Rectal smooth muscle tissue (tissue), 1 donor: ENCODE results near the gene SPATA3.

Experiments
- H3K27ac ChIP-seq: one replicate; pipeline ENCODE4 v1.7.0; 2013; ENCODE audit warnings: low read depth, low read length, inconsistent platforms
- H3K27me3 ChIP-seq: one replicate; pipeline ENCODE4 v1.7.0; 2013; ENCODE audit warnings: low read length; ENCODE audit not compliant: control insufficient read depth, insufficient read depth
- H3K36me3 ChIP-seq: one replicate; pipeline ENCODE4 v1.7.0; 2013; ENCODE audit warnings: low read length; ENCODE audit not compliant: control insufficient read depth, insufficient read depth
- H3K4me1 ChIP-seq: one replicate; pipeline ENCODE4 v1.7.0; 2013; ENCODE audit warnings: low read length; ENCODE audit not compliant: control insufficient read depth, insufficient read depth
- H3K4me3 ChIP-seq: one replicate; pipeline ENCODE4 v1.7.0; 2013; ENCODE audit warnings: low read length
- H3K9ac ChIP-seq: one replicate; pipeline ENCODE4 v1.7.0; 2013; ENCODE audit warnings: low read length

Gene SPATA3

GRCh38 chr2:230974096-230974913 lies 21.6 kb upstream of the SPATA3 start:
- no peak overlapping the region for H3K9ac ChIP-seq
- H3K4me3 ChIP-seq: no peak overlapping the region
- no peaks in the 10 kb centered on the region for H3K36me3 ChIP-seq
- H3K27ac ChIP-seq: no peak overlapping the region
- no peaks in the 10 kb centered on the region for H3K27me3 ChIP-seq
- no peaks in the 10 kb centered on the region for H3K4me1 ChIP-seq

GRCh38 chr2:230975927-230976326 lies 20.0 kb upstream of the SPATA3 start:
- Histone ChIP-seq H3K27ac (no peak overlapping the region), H3K4me1 (no peaks in the 10 kb centered on the region), H3K36me3 (no peaks in the 10 kb centered on the region), H3K9ac (no peak overlapping the region), H3K27me3 (no peaks in the 10 kb centered on the region), H3K4me3 (no peak overlapping the region)

DNA sequence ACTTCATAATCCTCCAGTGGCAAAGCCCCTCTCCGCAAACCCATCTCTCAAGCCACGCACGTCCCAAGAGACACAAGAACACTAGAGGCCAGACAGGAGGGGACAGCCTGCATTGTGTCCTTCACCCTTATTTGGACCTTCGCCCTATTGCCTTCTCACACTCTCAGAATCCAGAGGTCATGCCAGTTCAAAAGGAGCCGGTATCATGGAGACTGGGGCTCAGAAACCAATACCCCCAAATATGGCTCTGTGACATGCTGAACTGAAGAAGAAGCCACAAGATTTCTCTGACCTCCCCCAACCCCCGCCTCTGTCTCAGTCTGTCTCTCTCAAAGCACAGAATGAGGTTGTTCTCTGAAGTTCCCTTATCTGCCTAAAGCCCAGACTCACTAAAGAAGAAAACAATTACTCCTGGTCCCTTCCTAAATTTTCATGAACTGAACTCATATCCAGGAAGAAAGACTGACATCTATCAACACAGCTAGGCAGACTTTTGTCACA lies 19.2 kb upstream of the SPATA3 start:
- no peak overlapping the region for H3K27ac ChIP-seq
- no peaks in the 10 kb centered on the region for H3K36me3 ChIP-seq
- no peaks in the 10 kb centered on the region for H3K27me3 ChIP-seq
- no peaks in the 10 kb centered on the region for H3K4me1 ChIP-seq
- H3K4me3 ChIP-seq: no peak overlapping the region
- H3K9ac ChIP-seq: no peak overlapping the region

GRCh38 chr2:230980468-230980867 lies 15.5 kb upstream of the SPATA3 start:
- Histone ChIP-seq H3K4me1 (no peaks in the 10 kb centered on the region), H3K36me3 (no peaks in the 10 kb centered on the region), H3K27me3 (no peaks in the 10 kb centered on the region), H3K27ac (no peak overlapping the region), H3K4me3 (no peak overlapping the region), H3K9ac (no peak overlapping the region)

- H3K4me1 ChIP-seq: no peaks in the 10 kb centered on the region
- H3K27ac ChIP-seq: no peak overlapping the region
- no peaks in the 10 kb centered on the region for H3K27me3 ChIP-seq
- H3K9ac ChIP-seq: no peak overlapping the region
- H3K4me3 ChIP-seq: no peak overlapping the region
- H3K36me3 ChIP-seq: no peaks in the 10 kb centered on the region
Measured at GRCh38 chr2:230981704-230982103, 14.2 kb upstream of the SPATA3 start.

DNA sequence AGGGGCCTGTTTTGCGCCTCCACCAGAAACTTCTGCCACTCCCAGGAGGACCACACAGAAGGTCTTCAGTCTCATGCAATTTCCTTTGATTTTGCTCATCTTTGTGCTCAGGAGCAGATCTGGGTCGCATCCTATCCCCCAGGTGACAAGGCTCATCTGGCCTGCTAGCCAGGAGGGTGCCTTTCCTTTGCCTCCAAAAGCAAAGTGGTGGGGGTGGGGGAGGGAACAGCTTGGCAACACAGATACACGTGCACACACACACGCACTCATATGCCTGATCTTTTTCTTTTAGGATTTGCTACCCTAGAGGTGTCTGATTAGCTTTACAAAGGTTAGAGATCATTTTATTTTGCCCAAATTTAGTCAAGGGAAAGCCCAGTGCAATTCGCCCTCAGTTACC lies 13.8 kb upstream of the SPATA3 start:
- Histone ChIP-seq H3K27ac (no peak overlapping the region), H3K9ac (no peak overlapping the region), H3K4me3 (no peak overlapping the region), H3K4me1 (no peaks in the 10 kb centered on the region), H3K27me3 (no peaks in the 10 kb centered on the region), H3K36me3 (no peaks in the 10 kb centered on the region)

DNA sequence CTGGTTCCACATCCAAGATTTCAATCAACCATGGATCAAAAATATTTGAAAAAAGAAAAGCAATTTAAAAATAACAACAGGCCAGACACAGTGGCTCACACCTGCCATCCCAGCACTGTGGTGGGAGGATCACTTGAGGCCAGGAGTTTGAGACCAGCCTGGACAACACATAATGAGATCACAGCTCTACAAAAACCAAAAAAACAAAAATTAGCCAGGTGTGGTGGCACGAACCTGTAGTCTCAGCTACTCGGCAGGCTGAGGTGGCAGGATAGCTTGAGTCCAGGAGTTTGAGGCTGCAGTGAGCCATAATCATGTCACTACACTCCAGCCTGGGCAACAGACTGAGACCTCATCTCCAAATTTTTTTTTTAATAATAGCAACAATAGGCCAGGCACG lies 13.4 kb upstream of the SPATA3 start:
- Histone ChIP-seq H3K27ac (no peak overlapping the region), H3K27me3 (no peaks in the 10 kb centered on the region), H3K36me3 (no peaks in the 10 kb centered on the region), H3K4me3 (no peak overlapping the region), H3K9ac (no peak overlapping the region), H3K4me1 (no peaks in the 10 kb centered on the region)

DNA sequence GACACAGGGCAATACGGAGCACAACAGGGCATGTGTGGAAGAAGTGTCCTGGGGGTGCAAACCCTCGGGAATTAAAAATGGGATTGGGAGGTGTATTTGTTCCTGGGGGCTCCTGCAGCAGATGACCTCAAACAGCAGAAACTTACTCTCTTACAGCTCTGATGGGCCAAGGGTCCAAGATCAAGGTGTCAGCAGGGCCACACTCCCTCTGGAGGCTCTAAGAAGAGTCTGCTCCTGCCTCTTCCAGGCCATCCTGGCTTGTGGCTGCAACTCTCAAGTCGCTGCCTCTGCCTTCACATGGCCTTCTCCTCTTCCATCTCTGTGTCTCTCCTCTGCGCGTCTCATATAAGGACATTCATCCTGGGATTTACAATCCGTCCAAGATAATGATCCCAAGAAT lies 12.4 kb upstream of the SPATA3 start:
- Histone ChIP-seq H3K27me3 (no peaks in the 10 kb centered on the region), H3K4me3 (no peak overlapping the region), H3K27ac (no peak overlapping the region), H3K36me3 (no peaks in the 10 kb centered on the region), H3K9ac (no peak overlapping the region), H3K4me1 (no peaks in the 10 kb centered on the region)

GRCh38 chr2:230984393-230985220 lies 11.3 kb upstream of the SPATA3 start:
- H3K4me1 ChIP-seq: no peaks in the 10 kb centered on the region
- no peak overlapping the region for H3K27ac ChIP-seq
- no peak overlapping the region for H3K4me3 ChIP-seq
- H3K36me3 ChIP-seq: no peaks in the 10 kb centered on the region
- no peaks in the 10 kb centered on the region for H3K27me3 ChIP-seq
- no peak overlapping the region for H3K9ac ChIP-seq

DNA sequence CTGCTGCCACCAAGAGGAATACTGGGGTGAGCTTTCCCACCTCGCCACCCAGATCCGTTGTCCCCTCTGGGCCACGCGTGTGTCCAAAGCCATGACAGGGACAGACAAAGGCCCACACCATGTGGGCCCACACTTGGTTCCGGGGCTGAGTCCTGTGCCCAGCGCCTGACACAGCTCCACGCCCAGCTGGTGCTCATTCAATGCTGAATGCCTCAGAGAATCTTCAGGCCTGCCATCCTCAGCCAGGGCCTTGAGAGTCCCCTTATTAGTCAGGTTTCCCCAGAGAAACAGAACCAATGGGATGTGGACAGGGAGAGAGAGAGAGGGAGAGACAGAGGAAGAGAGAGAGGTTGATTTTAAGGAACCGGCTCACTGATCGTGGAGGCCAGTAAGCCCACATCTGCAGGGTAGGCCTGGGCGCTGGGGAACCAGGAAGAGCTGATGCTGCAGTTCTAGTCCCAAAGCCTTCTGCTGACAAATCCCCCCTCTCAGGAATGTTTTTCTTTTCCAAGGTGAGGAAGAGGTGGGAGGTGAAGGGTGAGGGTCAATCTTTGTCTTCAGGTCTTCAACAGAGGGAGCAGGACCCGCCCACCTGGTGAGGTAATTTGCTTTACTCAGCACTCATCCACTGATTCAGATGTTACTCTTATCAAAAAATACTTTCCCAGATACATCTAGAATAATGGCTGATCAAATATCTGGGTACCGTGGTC lies 10.2 kb upstream of the SPATA3 start:
- no peak overlapping the region for H3K27ac ChIP-seq
- H3K27me3 ChIP-seq: no peaks in the 10 kb centered on the region
- no peak overlapping the region for H3K9ac ChIP-seq
- no peaks in the 10 kb centered on the region for H3K4me1 ChIP-seq
- H3K36me3 ChIP-seq: no peaks in the 10 kb centered on the region
- H3K4me3 ChIP-seq: no peak overlapping the region

GRCh38 chr2:230986520-230987136 lies 9.3 kb upstream of the SPATA3 start:
- no peak overlapping the region for H3K27ac ChIP-seq
- H3K27me3 ChIP-seq: no peaks in the 10 kb centered on the region
- no peaks in the 10 kb centered on the region for H3K4me1 ChIP-seq
- no peak overlapping the region for H3K9ac ChIP-seq
- no peaks in the 10 kb centered on the region for H3K36me3 ChIP-seq
- H3K4me3 ChIP-seq: peak overlapping the region; percentile 63
